Panc1 (cell line): ENCODE measurements around the gene ZFAND2A. TPM values are rescaled to one million over a fixed set of nuclear protein-coding genes. Genes with fewer than 3 reads are reported as not detected.
A peak's percentile ranks its signal among the peaks of the same experiment; 100 is the strongest.
"Not testable (repeated sequence)": the region's sequence is repeated elsewhere in the genome, so short reads cannot be mapped to it uniquely, and the experiment has no call there.

Experiments used
- ATAC-seq: fragments of 200-7000 bp; cut with Tn5 transposase; 2 replicates; pipeline ENCODE4 v1.9.1; 2020; ENCODE audit warnings: mild to moderate bottlenecking, moderate library complexity
- BruUV-seq: library from RNA; stranded (reverse); fragments of 400-500 nt; replicated peaks from 2 replicates; lab custom pipeline; 2021; lab: Mats Ljungman, UMichigan
- CTCF ChIA-PET: fragments of 300-600 bp; sonication (Branson Sonifier 250); formaldehyde crosslinking; loops from one replicate; lab custom pipeline; 2022; ENCODE audit warnings: antibody characterized with exemption; lab: Charles Lee
- POLR2A ChIA-PET: fragments of 300-600 bp; sonication (Branson Sonifier 250); formaldehyde crosslinking; loops from one replicate; lab custom pipeline; 2022; ENCODE audit warnings: antibody characterized with exemption; lab: Charles Lee
- DNase-seq: peaks from one replicate; pipeline ENCODE4 v3.0.0-alpha.2; 2010; ENCODE audit warnings: low read depth, low spot score
- H3K27ac ChIP-seq: 2 replicates; pipeline ENCODE4 v1.5.1; 2011; ENCODE audit warnings: mild to moderate bottlenecking, low read length, inconsistent platforms
- H3K27me3 ChIP-seq: fragments of 200-500 bp; sonication (Bioruptor generic); 2 replicates; pipeline ENCODE4 v1.6.0; 2014; ENCODE audit warnings: low read length, inconsistent platforms; ENCODE audit not compliant: control insufficient read depth, insufficient read depth
- H3K36me3 ChIP-seq: fragments of 200-500 bp; sonication (Bioruptor generic); 2 replicates; pipeline ENCODE4 v1.5.1; 2014; ENCODE audit warnings: inconsistent platforms, mild to moderate bottlenecking, low read length, moderate library complexity; ENCODE audit not compliant: control insufficient read depth, insufficient read depth
- H3K4me1 ChIP-seq: 2 replicates; pipeline ENCODE4 v1.5.1; 2011; ENCODE audit warnings: inconsistent platforms, mild to moderate bottlenecking, low read length, moderate library complexity; ENCODE audit not compliant: control insufficient read depth, insufficient read depth
- H3K4me3 ChIP-seq, 2 experiments: 2 replicates each; pipeline ENCODE4 v1.5.1; 2011 to 2012; ENCODE audit warnings: low read depth in 2 of 2, low read length in 2 of 2, mild to moderate bottlenecking in 2 of 2, inconsistent platforms in 1 of 2, moderate library complexity in 1 of 2
- H3K9me3 ChIP-seq: fragments of 200-500 bp; sonication (Bioruptor generic); 2 replicates; pipeline ENCODE4 v1.5.1; 2014; ENCODE audit warnings: low read depth, mild to moderate bottlenecking, inconsistent platforms, low read length, moderate library complexity; ENCODE audit not compliant: control insufficient read depth, insufficient read depth
- CTCF ChIP-seq: fragments of 450-650 bp; IDR thresholded peaks from 2 replicates; pipeline ENCODE4 v1.5.1; 2017; ENCODE audit warnings: mild to moderate bottlenecking
- POLR2AphosphoS5 ChIP-seq: IDR thresholded peaks from 2 replicates; pipeline ENCODE4 v1.6.1; 2012; ENCODE audit warnings: mild to moderate bottlenecking, low read depth, low read length, moderate library complexity
- SIN3A ChIP-seq: IDR thresholded peaks from 2 replicates; pipeline ENCODE4 v1.6.1; 2012; ENCODE audit warnings: low read depth, mild to moderate bottlenecking, low read length, moderate library complexity, borderline replicate concordance; ENCODE audit not compliant: insufficient read depth
- TCF7L2 ChIP-seq: IDR thresholded peaks from 2 replicates; pipeline ENCODE4 v1.6.1; 2011; ENCODE audit warnings: mild to moderate bottlenecking, low read depth, low read length, inconsistent platforms
- in situ Hi-C: cut with HindIII; loops from 2 replicates; pipeline ENCODE4 v1.10.0; 2016; ENCODE audit warnings: low sequenced_read_pairs, low pct_unique_long_range_greater_than_20kb
- intact Hi-C: fragments of 100-400 bp; cut with micrococcal nuclease; formaldehyde crosslinking; loops from one replicate; pipeline ENCODE4 v1.10.0; 2022; ENCODE audit not compliant: unreplicated experiment
- total RNA-seq: library from RNA; stranded (reverse); gene quantifications from one replicate; pipeline ENCODE4 v1.2.1, GENCODE V29; 2021; ENCODE audit not compliant: unreplicated experiment
- TF ChIP-seq, protein P1 (sequence below), 2 experiments: IDR thresholded peaks; 2 replicates each; pipeline ENCODE4 v1.6.1; 2011 to 2012; ENCODE audit warnings: low read depth in 2 of 2, control low read depth in 1 of 2, low read length in 1 of 2, mild to moderate bottlenecking in 1 of 2, moderate library complexity in 1 of 2; ENCODE audit not compliant: insufficient read depth in 1 of 2

Gene ZFAND2A
- total RNA-seq, 1 experiment from 2014 or later, result 24.1 TPM

- Histone ChIP-seq H3K4me3 (no peak overlapping the region), H3K9me3 (no peaks in the 10 kb centered on the region), H3K36me3 (no peaks in the 10 kb centered on the region), H3K4me1 (peaks cover 4% of the 10 kb centered on the region; the same call in 1 of the 2 replicates), H3K27ac (no peak overlapping the region), H3K27me3 (no peaks in the 10 kb centered on the region)
- no TSS peak for BruUV-seq
- in situ Hi-C loops (no loop called here), intact Hi-C loops (no loop called here)
- ChIA-PET POLR2A (interaction anchor here (0.6 kb wide), 1 partner anchor 13 kb away, joined by 9 read pairs; no protein-coding TSS in a partner anchor), CTCF (interaction anchor here (0.6 kb wide), 1 partner anchor 15 kb away, joined by 3 read pairs; no protein-coding TSS in a partner anchor)
- DNase-seq (no peak), ATAC-seq (no peak)
- TF ChIP-seq TCF7L2 (no peak), SIN3A (no peak), POLR2AphosphoS5 (no peak), CTCF (no peak)
- TF ChIP-seq, protein P1, sequence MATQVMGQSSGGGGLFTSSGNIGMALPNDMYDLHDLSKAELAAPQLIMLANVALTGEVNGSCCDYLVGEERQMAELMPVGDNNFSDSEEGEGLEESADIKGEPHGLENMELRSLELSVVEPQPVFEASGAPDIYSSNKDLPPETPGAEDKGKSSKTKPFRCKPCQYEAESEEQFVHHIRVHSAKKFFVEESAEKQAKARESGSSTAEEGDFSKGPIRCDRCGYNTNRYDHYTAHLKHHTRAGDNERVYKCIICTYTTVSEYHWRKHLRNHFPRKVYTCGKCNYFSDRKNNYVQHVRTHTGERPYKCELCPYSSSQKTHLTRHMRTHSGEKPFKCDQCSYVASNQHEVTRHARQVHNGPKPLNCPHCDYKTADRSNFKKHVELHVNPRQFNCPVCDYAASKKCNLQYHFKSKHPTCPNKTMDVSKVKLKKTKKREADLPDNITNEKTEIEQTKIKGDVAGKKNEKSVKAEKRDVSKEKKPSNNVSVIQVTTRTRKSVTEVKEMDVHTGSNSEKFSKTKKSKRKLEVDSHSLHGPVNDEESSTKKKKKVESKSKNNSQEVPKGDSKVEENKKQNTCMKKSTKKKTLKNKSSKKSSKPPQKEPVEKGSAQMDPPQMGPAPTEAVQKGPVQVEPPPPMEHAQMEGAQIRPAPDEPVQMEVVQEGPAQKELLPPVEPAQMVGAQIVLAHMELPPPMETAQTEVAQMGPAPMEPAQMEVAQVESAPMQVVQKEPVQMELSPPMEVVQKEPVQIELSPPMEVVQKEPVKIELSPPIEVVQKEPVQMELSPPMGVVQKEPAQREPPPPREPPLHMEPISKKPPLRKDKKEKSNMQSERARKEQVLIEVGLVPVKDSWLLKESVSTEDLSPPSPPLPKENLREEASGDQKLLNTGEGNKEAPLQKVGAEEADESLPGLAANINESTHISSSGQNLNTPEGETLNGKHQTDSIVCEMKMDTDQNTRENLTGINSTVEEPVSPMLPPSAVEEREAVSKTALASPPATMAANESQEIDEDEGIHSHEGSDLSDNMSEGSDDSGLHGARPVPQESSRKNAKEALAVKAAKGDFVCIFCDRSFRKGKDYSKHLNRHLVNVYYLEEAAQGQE (IDR thresholded peaks at IDR 0.05; ENCODE audit: insufficient read depth in 1 of 2, low read depth in 2 of 2, low read length in 1 of 2), result no peak
These were observed 37.0 kb upstream of the ZFAND2A start for GRCh38 chr7:1196950-1197349.

GRCh38 chr7:1196441-1196840, 36.4 kb upstream of the ZFAND2A start:
- intact Hi-C loops, DNase-seq, H3K27ac ChIP-seq, H3K9me3 ChIP-seq, in situ Hi-C loops, BruUV-seq, POLR2A ChIA-PET, H3K4me3 ChIP-seq, H3K27me3 ChIP-seq, CTCF ChIA-PET, H3K4me1 ChIP-seq, H3K36me3 ChIP-seq, ATAC-seq: not testable (repeated sequence)

DNA sequence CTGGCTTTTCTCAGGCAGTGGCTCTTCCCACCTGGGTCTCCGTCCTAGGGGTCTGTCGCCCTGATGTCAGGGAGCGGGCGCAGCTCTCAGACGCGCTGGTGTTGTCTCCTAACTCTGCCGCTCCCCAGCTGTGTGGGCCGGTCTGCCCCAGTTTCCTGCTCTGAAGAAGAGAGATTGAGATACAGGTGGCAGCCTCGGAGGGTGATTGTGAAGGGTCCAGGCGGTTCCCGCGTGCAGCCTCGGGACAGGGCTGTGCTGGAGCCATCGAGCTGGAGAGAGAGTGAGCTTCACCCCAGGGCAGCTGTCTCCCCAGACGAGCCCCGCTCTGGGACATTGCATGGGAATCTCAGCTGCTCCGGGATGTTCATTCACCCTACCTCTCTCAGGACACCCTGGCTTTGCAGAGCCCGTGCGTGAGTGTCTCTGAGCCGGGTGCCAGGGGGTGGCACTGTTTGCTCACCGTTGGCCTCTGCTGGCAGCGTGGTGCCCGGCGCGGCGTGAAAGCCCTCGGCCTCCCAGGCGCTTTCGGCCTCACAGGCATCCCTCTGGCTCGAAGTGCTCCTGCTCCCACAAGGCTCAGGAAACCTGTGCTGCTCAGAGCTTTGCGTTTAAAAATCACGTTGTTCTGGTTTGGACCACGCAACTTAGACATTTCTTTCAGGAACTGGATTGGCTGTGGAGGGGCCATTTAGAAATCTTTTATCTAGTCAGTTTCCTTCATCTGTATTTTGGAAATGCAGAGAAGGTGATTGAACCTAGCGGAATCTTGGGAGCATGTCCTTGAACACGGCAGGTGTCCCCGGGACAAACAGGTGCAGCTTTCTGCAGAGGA, 33.8 kb upstream of the ZFAND2A start:
- H3K36me3 ChIP-seq, result no peaks in the 10 kb centered on the region
- H3K27me3 ChIP-seq, result no peaks in the 10 kb centered on the region
- no peaks in the 10 kb centered on the region for H3K9me3 ChIP-seq
- intact Hi-C loops (loop anchor here (5.0 kb wide), 1 partner anchor 218 kb away; no protein-coding TSS in a partner anchor), in situ Hi-C loops (no loop called here)
- no TSS peak for BruUV-seq
- POLR2A ChIA-PET, result no interaction called here
- ATAC-seq (peak; percentile 97), DNase-seq (no peak)
- TF ChIP-seq POLR2AphosphoS5 (no peak), CTCF (peak; percentile 92)
- no peak overlapping the region for H3K27ac ChIP-seq
- CTCF ChIA-PET, result interaction anchor here (0.7 to 1.3 kb wide), 2 partner anchors 10 to 211 kb away, joined by 4 to 5 read pairs; no protein-coding TSS in a partner anchor
- peaks cover 4% of the 10 kb centered on the region; the same call in 1 of the 2 replicates for H3K4me1 ChIP-seq
- no peak overlapping the region for H3K4me3 ChIP-seq
